MG63 (cell line): ENCODE measurements around the gene CD74. TPM values are rescaled to one million over a fixed set of nuclear protein-coding genes. Genes with fewer than 3 reads are reported as not detected.

Source experiments
- DNase-seq: peaks from one replicate; pipeline ENCODE4 v3.0.0-alpha.2; 2020
- H3K27me3 ChIP-seq: fragments of 250-450 bp; sonication (Bioruptor Pico); 2 replicates; pipeline ENCODE4 v1.5.1; 2020; ENCODE audit warnings: mild to moderate bottlenecking, moderate library complexity
- H3K36me3 ChIP-seq: fragments of 250-450 bp; sonication (Bioruptor Pico); 2 replicates; pipeline ENCODE4 v1.5.1; 2020; ENCODE audit warnings: mild to moderate bottlenecking, moderate library complexity
- H3K4me3 ChIP-seq: fragments of 250-450 bp; sonication (Bioruptor Pico); 2 replicates; pipeline ENCODE4 v1.5.1; 2020; ENCODE audit warnings: mild to moderate bottlenecking, moderate library complexity
- H3K9me3 ChIP-seq: fragments of 250-450 bp; sonication (Bioruptor Pico); 2 replicates; pipeline ENCODE4 v1.5.1; 2020; ENCODE audit warnings: mild to moderate bottlenecking, moderate library complexity
- total RNA-seq: library from RNA; depleted of rRNA; stranded (reverse); fragments of >200 nt; shearing (Covaris generic); gene quantifications from 2 replicates; pipeline ENCODE4 v1.2.3, GENCODE V29; 2014; ENCODE audit warnings: low replicate concordance

CD74 gene
- total RNA-seq, 1 experiment from 2014 or later, result not detected

DNA sequence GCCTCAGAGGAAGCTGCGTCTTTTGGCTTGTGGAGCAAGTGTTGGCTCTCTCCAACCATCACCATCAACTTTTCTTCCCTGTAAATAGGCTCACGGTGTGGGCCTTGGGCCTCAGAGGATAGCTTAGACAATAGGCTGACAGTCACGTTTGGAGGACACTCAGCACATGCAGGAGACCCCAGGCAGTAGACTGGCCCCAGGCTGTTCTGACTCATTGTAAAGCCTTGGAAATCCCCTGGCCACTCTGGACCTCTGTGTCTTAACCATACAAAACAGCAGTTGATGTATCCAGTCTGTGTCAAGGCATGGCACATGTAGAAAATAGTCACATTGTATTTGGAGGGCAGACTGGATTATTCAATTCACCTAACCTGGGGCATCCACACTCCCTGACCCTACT is 18.6 kb downstream of the CD74 start:
- peaks cover 93% of the 10 kb centered on the region for H3K36me3 ChIP-seq
- no peaks in the 10 kb centered on the region for H3K9me3 ChIP-seq
- H3K4me3 ChIP-seq, result no peak overlapping the region
- no peaks in the 10 kb centered on the region for H3K27me3 ChIP-seq
- no peak for DNase-seq

DNA sequence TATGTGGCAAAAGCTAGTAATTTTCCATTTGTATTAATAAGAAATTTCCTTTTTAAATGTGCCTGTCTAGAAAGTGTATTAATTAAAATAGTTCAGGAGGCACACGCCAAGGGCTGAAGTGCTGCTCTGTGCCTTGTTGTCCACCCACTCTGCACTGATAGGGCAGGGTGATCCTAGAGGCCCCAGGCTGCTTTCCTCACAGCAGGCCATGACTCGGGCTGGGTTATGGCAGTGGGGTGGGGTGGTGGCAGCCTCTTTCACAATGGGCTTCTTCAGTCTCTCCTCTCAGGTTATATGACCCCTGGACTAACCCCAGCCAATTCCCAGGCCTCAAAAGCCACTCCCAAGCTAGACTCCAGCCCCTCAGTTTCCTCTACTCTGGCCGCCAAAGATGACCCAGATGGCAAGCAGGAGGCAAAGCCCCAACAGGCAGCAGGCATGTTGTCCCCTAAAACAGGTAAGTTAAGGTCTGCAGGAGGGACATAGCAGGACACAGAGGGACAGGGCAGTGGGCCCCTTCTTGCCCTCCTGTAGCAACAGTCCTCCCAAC is 19.5 kb downstream of the CD74 start:
- H3K27me3 ChIP-seq, result no peaks in the 10 kb centered on the region
- H3K36me3 ChIP-seq, result peaks cover 93% of the 10 kb centered on the region
- DNase-seq, result no peak
- H3K4me3 ChIP-seq, result no peak overlapping the region
- no peaks in the 10 kb centered on the region for H3K9me3 ChIP-seq

DNA sequence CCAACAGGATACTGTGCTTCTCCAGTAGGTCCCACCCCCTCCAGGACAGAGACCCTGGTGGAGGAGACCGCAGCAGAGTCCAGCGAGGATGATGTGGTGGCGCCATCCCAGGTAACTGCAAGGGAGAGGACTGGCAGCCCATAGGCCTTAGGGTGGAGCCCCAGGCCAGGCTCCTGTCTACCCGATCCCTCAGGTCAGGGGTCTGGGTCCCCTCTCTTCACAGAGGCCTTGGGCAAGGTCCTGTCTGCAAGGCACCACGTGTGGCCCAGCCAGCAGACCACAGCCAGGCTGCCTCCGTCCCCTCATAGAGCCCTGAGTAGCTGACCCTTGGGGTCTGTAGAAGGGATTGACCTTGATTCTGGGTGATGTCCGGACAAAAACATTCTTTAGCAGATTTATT is 20.0 kb downstream of the CD74 start:
- Histone ChIP-seq H3K27me3 (no peaks in the 10 kb centered on the region), H3K9me3 (no peaks in the 10 kb centered on the region), H3K36me3 (peaks cover 93% of the 10 kb centered on the region), H3K4me3 (no peak overlapping the region)
- no peak for DNase-seq

DNA sequence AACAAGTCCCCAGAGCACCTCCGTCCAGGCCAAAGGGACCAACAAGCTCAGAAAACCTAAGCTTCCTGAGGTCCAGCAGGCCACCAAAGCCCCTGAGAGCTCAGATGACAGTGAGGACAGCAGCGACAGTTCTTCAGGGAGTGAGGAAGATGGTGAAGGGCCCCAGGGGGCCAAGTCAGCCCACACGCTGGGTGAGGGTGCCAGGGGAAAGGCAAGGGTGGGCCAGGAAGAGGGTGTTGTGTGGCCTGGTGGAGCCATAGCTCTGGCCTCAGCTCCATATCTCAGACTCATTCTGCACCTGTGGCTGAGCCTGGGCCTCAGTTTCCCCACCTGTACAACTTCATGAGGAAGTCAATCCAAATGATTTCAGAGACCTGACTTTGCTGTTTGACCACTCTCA is 20.7 kb downstream of the CD74 start:
- H3K27me3 ChIP-seq, result no peaks in the 10 kb centered on the region
- H3K4me3 ChIP-seq, result no peak overlapping the region
- no peaks in the 10 kb centered on the region for H3K9me3 ChIP-seq
- peaks cover 95% of the 10 kb centered on the region for H3K36me3 ChIP-seq
- DNase-seq, result no peak

DNA sequence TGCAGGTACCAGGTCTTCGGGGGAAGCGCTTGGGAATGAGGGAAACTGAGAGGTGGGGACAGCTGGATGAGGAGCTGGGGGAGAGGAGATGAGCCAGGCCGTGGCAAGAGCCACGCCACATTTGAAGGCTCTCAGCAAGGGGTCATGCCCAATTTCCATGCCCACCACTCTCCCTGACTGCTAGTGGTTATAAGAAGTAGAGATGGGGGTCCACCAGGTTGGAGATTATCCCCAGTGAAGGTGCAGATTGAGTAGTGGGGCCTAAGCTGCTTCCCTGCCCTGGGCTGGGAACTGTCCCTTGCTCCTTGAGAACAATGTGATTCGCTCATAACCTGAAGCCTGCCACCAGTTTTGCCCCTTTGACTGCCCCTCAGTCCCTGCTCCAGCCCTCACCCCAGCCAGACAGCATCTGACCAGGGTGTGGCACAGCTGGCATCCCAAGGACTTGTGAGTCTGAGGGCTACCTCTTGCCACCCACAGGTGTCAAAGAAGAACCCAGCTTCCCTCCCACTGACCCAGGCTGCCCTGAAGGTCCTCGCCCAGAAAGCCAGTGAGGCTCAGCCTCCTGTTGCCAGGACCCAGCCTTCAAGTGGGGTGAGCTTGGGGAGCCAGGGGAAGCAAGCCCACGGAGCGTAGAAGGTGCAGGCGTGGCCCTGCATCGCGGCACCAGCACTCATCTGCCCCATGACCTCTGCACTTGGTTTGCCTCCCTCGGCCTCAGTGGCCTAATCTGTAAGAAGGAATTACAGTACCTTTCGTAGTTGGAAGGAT is 21.5 kb downstream of the CD74 start:
- H3K9me3 ChIP-seq, result no peaks in the 10 kb centered on the region
- H3K36me3 ChIP-seq, result peaks cover 96% of the 10 kb centered on the region
- no peak for DNase-seq
- no peaks in the 10 kb centered on the region for H3K27me3 ChIP-seq
- no peak overlapping the region for H3K4me3 ChIP-seq

DNA sequence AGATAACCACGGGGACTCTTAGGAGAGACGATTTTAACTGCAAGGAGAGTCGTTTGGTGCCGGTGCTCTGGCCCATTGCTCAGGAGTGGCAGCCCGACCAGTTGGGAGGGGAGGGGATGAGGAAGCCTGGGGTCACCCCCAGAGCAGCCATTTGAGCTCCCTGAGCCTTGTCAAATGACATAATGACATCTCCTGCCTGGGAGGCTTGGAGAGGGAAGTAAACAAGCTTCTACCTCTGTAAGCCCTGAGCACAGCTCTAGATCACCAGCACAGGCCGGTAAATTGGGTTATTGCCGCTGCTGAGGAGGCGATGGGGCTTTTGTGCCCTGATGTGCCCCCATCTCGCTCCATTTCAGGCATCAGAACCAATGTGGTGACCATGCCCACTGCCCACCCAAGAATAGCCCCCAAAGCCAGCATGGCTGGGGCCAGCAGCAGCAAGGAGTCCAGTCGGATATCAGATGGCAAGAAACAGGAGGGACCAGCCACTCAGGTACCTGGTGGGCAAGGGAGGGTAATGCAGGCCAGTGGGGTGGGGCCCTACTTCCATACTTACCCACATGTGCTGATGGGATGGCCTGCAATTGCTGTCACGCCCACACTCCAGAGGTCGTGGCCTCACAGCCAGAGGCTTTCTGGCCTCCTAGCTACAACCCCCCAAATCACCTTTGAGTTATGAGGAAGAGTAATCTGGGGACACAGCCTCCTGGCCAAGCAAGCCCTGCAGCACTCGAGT is 23.0 kb downstream of the CD74 start:
- no peak for DNase-seq

DNA sequence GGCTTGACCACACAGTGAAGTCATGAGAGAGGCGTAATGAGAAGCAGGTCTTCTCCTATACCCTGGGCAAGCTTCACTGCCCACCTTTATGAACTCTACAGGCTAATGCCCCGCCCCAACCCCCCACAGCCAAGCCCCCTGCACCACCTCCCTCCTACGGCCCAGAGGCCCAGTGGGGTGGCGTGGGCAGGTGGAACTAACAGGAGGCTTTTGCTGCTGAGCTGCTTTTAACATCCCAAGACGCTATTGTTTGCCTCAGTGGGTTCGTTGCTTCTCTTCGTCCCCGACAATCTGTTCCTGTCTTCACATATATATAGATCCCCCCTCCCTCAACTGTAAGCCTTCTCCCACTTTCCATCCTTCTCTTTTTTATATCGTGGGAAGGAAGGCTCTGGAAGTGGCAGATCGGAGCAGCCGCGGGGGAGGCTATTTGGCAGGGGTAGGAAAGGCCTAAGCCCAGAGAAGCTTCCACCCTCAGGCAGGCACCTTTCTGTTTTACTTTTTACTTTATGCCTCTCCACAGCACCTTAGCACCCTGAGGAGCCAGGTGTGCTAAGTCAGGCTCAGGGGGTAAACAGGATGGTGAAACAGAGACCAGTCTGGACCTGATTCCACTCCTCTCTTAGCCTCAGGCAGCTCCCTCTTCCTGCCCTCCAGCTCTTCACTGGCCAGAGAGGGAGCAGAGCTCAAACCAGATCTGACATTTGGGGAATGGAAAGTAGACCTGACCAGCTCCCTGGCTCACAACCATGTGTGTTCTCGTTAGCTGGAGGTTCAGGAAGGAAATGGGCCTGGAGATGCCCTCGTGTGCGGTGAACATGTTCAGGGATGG is 26.5 kb downstream of the CD74 start:
- Histone ChIP-seq H3K27me3 (no peaks in the 10 kb centered on the region), H3K36me3 (peaks cover 91% of the 10 kb centered on the region), H3K9me3 (no peaks in the 10 kb centered on the region), H3K4me3 (no peak overlapping the region)
- no peak for DNase-seq

More for the DNA sequence above, 23.0 kb downstream of the CD74 start:
- Histone ChIP-seq H3K9me3 (no peaks in the 10 kb centered on the region), H3K27me3 (no peaks in the 10 kb centered on the region), H3K36me3 (peaks cover 92% of the 10 kb centered on the region), H3K4me3 (no peak overlapping the region)

DNA sequence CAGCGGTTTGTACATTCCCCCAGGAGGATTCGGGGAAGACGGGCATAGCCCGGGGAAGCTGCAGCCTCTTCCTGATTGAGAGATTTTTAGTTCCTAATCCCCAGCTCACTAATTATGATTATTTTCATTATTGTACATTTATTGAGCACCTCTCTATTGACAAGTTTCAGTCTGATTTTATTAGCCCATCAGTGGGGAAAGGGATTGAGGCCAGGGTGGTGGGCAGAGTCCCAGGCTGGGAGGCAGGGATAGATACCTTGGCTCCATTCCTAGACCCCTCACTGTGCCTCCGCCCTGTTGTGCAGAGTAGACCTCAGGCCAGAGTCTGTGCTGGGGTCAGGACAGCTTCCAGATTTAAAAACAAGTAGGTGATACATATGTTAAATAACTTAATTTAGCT is 28.0 kb downstream of the CD74 start:
- no peak overlapping the region for H3K4me3 ChIP-seq
- H3K36me3 ChIP-seq, result peaks cover 92% of the 10 kb centered on the region
- H3K27me3 ChIP-seq, result no peaks in the 10 kb centered on the region
- H3K9me3 ChIP-seq, result no peaks in the 10 kb centered on the region
- DNase-seq, result no peak

DNA sequence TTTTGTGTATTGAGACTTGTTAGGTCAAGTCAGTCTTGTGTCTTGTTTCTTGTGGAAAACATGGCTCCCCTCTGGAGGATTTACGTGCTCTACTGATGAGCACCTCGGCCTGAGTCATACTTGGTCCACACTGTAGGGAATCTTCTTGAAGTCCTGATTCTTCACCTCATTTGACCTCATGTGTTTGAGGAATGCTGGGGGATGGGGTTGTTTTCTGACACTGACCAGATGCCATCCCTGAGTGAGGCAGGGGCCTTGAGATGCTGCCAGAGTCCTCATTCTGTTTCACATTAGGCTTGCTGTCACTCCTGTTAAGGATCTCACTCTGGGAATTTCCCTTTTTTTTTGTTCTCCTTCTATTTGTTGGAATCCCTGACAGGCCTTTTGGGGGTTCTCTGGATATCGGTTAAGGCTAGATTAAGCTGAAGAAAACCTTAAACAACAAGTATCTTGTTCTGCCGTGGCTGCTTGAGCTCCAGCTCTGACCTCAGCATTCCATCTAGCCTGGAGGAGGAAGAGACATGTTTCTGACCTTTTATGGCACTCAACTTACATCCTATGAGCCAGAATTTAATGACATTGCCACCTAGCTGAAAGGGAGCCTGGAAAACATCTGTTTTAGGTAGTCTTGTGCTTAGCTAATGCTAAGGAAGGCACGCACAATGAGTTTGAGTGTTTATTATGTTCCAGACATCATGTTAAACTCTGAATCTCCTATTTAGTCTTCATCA is 34.6 kb downstream of the CD74 start:
- H3K27me3 ChIP-seq, result no peaks in the 10 kb centered on the region
- peak; percentile 56 for DNase-seq
- H3K4me3 ChIP-seq, result no peak overlapping the region
- no peaks in the 10 kb centered on the region for H3K9me3 ChIP-seq
- peaks cover 98% of the 10 kb centered on the region for H3K36me3 ChIP-seq

DNA sequence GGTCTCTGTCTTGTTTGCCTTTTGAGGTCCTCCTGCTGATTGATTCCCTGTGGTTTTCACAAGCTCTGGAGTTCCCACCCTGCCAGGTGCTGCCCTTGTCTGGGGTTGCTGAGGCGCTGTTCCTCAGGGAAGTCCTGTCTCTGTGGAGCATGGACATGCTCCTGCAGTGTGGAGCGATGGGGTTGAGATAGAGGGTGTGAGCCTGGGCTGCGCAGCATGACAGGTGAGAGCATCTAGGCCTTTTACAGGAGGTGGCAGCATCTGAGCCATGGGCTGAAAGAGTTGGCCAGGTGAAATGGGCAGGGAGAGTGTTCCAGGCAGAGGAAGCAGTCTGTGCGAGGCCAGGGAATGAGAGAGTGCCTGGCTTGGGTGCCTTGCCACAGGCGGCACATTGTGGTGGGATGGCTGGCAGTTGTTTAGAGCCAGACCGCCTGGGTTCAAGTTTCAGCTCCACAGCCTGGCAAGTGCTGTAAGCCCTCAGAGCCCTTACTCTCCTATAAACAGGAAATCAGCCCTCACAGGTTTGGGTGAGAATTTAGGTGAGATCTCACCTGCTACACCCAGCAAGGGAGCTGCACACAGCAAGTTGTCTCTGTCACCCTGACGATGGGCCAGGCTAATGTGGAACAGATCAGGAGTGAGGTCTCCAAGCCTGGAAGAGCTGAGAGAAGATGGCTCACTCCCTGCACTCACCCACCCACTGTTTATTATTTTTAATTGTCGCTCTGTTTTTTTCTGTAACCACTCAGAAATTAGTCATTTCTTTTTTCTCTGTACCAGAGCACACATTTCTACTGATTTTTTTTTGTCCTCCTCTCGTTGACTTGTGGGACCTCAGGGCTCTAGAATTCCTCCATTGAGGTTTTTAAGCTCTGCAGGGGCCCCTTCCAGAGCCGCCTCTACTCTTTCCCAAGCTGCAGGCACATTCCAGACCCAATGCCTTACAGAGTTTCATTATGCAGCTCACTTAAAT is 35.6 kb downstream of the CD74 start:
- no peak overlapping the region for H3K4me3 ChIP-seq
- H3K9me3 ChIP-seq, result no peaks in the 10 kb centered on the region
- no peaks in the 10 kb centered on the region for H3K27me3 ChIP-seq
- DNase-seq, result peak; percentile 62
- H3K36me3 ChIP-seq, result peaks cover 98% of the 10 kb centered on the region

DNA sequence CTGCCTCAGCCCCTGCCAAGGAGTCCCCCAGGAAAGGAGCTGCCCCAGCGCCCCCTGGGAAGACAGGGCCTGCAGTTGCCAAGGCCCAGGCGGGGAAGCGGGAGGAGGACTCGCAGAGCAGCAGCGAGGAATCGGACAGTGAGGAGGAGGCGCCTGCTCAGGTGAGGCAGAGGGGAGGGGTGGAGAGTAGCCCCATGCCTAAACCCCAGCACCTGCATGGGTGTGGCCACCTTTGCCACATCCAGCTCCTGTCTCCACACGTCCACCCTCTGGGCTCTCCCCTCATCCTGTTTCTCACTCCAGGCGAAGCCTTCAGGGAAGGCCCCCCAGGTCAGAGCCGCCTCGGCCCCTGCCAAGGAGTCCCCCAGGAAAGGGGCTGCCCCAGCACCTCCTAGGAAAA is 38.1 kb downstream of the CD74 start:
- Histone ChIP-seq H3K9me3 (no peaks in the 10 kb centered on the region), H3K4me3 (no peak overlapping the region), H3K36me3 (peaks cover 99% of the 10 kb centered on the region), H3K27me3 (no peaks in the 10 kb centered on the region)
- no peak for DNase-seq

DNA sequence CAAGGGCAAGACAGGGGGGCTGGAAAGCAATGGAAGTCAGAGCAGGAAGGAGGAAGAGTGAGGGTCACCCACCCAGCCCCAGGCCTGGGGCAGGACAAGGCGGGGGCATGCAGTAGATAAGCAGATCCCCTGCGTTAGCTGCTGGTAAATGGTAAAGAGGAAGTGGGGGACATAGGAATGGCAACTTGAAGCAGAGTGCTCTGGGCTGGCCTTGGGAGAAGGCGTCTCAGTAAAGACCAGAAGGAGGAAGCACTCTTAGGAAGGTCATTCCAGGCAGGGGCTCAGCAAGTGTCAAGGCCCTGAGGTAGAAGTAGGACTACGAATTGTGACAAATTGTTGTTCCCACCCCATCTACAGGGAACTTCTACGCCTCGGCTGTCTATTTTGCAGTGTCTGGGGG is 40.1 kb downstream of the CD74 start:
- H3K36me3 ChIP-seq, result peaks cover 99% of the 10 kb centered on the region
- no peaks in the 10 kb centered on the region for H3K9me3 ChIP-seq
- DNase-seq, result no peak
- no peak overlapping the region for H3K4me3 ChIP-seq
- no peaks in the 10 kb centered on the region for H3K27me3 ChIP-seq

DNA sequence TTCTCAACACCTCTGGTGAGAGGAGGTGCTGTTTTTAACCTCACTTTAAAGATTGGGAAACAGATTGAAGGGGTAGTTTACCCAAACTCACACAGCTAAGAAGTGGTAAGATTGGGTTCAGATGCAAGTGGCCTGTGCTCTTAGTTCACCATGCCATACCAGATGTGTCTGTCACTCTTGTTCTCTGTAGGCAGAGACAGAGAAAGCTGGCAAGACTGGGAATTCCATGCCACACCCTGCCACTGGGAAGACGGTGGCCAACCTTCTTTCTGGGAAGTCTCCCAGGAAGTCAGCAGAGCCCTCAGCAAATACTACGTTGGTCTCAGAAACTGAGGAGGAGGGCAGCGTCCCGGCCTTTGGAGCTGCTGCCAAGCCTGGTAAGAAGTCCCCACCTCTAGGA is 44.2 kb downstream of the CD74 start:
- Histone ChIP-seq H3K27me3 (no peaks in the 10 kb centered on the region), H3K9me3 (no peaks in the 10 kb centered on the region), H3K4me3 (no peak overlapping the region), H3K36me3 (peaks cover 94% of the 10 kb centered on the region)
- DNase-seq, result no peak

DNA sequence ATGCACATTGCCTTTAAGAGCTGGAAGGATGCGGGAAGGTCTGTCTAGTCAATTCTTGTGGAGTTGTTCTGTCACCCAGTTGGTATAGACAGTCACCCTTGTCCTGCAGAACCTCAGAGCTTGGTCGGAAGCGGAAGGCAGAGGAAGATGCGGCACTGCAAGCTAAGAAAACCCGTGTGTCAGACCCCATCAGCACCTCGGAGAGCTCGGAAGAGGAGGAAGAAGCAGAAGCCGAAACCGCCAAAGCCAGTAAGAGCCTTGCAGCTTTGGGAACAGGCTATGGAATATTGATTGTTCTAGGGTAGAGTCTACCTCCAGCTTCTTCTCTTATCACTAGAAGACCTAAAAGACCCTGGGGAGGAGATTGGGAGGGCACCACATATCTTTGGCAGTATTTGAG is 48.7 kb downstream of the CD74 start:
- Histone ChIP-seq H3K36me3 (peaks cover 94% of the 10 kb centered on the region), H3K9me3 (no peaks in the 10 kb centered on the region), H3K27me3 (no peaks in the 10 kb centered on the region), H3K4me3 (no peak overlapping the region)
- DNase-seq, result no peak

DNA sequence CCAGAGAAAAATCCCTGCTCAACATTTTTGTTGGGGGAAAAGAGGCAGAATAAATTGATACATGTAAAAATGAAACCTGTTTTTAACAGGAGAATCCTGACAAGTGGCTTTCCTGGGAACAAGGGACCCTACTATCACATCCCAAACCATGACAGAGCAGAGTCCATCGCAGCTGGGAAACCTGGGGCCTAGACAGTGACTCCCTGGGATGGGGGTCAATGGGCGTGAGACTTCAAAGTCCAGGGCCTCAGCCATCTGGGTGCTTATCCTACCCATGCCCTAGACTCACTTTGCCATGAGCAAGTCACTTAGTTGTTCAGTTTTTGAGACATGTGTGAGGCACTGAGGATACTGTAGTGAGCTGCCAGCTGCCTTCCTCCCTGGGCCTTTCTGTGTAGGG is 49.5 kb downstream of the CD74 start:
- Histone ChIP-seq H3K36me3 (peaks cover 94% of the 10 kb centered on the region), H3K4me3 (no peak overlapping the region)
- DNase-seq, result no peak

More for the DNA sequence above, 49.5 kb downstream of the CD74 start:
- Histone ChIP-seq H3K27me3 (no peaks in the 10 kb centered on the region), H3K9me3 (no peaks in the 10 kb centered on the region)
